HepG2 (cell line): ENCODE measurements around the gene LIM2. TPM values are rescaled to one million over a fixed set of nuclear protein-coding genes. Genes with fewer than 3 reads are reported as not detected.

Experiments used
- ATAC-seq: fragments of 200-7000 bp; cut with Tn5 transposase; 3 replicates; pipeline ENCODE4 v1.9.1; 2020; ENCODE audit warnings: mild to moderate bottlenecking, moderate library complexity
- BruUV-seq: library from RNA; stranded (reverse); fragments of 400-500 nt; replicated peaks from 2 replicates; lab custom pipeline; 2021; lab: Mats Ljungman, UMichigan
- CTCF ChIA-PET: fragments of 300-600 bp; formaldehyde crosslinking; extraction: SDS; loops from one replicate; lab custom pipeline; 2021; ENCODE audit warnings: low total read pairs, inconsistent platforms, low intra/inter-chr PET ratio; lab: Yijun Ruan, JAX
- POLR2A ChIA-PET: fragments of 350-600 bp; sonication (Branson Sonifier 250); formaldehyde crosslinking; loops from one replicate; lab custom pipeline; 2020; ENCODE audit warnings: antibody characterized with exemption, inconsistent platforms; lab: Yijun Ruan, JAX
- DNase-seq: peaks from one replicate; pipeline ENCODE4 v3.0.0-alpha.2; 2015; ENCODE audit warnings: low spot score
- FAIRE-seq: peaks from 3 replicates; lab custom pipeline; 2011; peaks lifted over from hg19 to GRCh38; lab: Jason Lieb, UNC
- H2AFZ ChIP-seq: one replicate; pipeline ENCODE4 v1.6.1; 2011; ENCODE audit warnings: low read length, inconsistent platforms
- H3K27ac ChIP-seq: fragments of 300-600 bp; 3 replicates; pipeline ENCODE4 v1.8.0; 2011; ENCODE audit warnings: mixed run types, mild to moderate bottlenecking, mixed read lengths, low read length, inconsistent platforms; ENCODE audit not compliant: insufficient read depth; ENCODE audit errors: extremely low read length
- H3K27me3 ChIP-seq, 2 experiments: fragments of 200-600 bp in 1 of 2; 2 replicates in 1 of 2; 3 replicates in 1 of 2; pipeline versions ENCODE4 v1.6.0 to v1.8.0; 2011; ENCODE audit warnings: low read length in 2 of 2, mild to moderate bottlenecking in 2 of 2, moderate library complexity in 2 of 2, inconsistent platforms in 1 of 2; ENCODE audit not compliant: insufficient read depth in 2 of 2, control insufficient read depth in 1 of 2
- H3K36me3 ChIP-seq, 2 experiments: fragments of 200-600 bp in 1 of 2; replicated peaks in 1 of 2; 2 replicates in 1 of 2; 3 replicates in 1 of 2; pipeline versions ENCODE4 v1.5.1 to v1.8.0; 2011; ENCODE audit warnings: low read length in 2 of 2, inconsistent platforms in 1 of 2; ENCODE audit not compliant: insufficient read depth in 2 of 2, control insufficient read depth in 1 of 2
- H3K4me1 ChIP-seq: 2 replicates; pipeline ENCODE4 v1.5.1; 2012; ENCODE audit warnings: low read length, inconsistent platforms; ENCODE audit not compliant: insufficient read depth
- H3K4me2 ChIP-seq: 2 replicates; pipeline ENCODE4 v1.6.0; 2011; ENCODE audit warnings: low read depth, low read length, inconsistent platforms
- H3K4me3 ChIP-seq, 3 experiments: fragments of 200-600 bp in 1 of 3; sonication (generic), shearing (Covaris generic) in 1 of 3; replicated peaks in 1 of 3; 2 replicates each; pipeline ENCODE4 v1.5.1; 2011 to 2016; ENCODE audit warnings: low read length in 3 of 3, inconsistent platforms in 2 of 3, low read depth in 2 of 3, mild to moderate bottlenecking in 2 of 3, control low read depth in 1 of 3, mixed read lengths in 1 of 3; ENCODE audit not compliant: insufficient read depth in 1 of 3
- H3K79me2 ChIP-seq: one replicate; pipeline ENCODE4 v1.6.1; 2011; ENCODE audit warnings: low read length, inconsistent platforms; ENCODE audit not compliant: insufficient read depth
- H3K9ac ChIP-seq: 2 replicates; pipeline ENCODE4 v1.6.0; 2011; ENCODE audit warnings: mild to moderate bottlenecking, low read depth, low read length, inconsistent platforms; ENCODE audit not compliant: insufficient read depth
- H3K9me3 ChIP-seq: 2 replicates; pipeline ENCODE4 v1.5.1; 2012; ENCODE audit warnings: mild to moderate bottlenecking, low read length
- H4K20me1 ChIP-seq: 2 replicates; pipeline ENCODE4 v1.6.0; 2011; ENCODE audit warnings: inconsistent platforms, mild to moderate bottlenecking, low read length, moderate library complexity; ENCODE audit not compliant: insufficient read depth
- ARNTL ChIP-seq: sonication (generic); formaldehyde crosslinking; IDR thresholded peaks from 2 replicates; pipeline ENCODE4 v1.4.0; 2020; ENCODE audit warnings: mild to moderate bottlenecking, missing genetic modification reagents
- CSRNP1 ChIP-seq: sonication (generic); formaldehyde crosslinking; IDR thresholded peaks from 2 replicates; pipeline ENCODE4 v1.8.1; 2023; ENCODE audit warnings: mild to moderate bottlenecking, missing genetic modification reagents
- DNMT3B ChIP-seq: conservative IDR thresholded peaks from 2 replicates; pipeline ENCODE4 v1.6.1; 2016; ENCODE audit warnings: missing biosample characterization, control low read depth
- HMG20B ChIP-seq: conservative IDR thresholded peaks from 2 replicates; pipeline ENCODE4 v1.6.1; 2016; ENCODE audit warnings: missing genetic modification reagents, missing compliant biosample characterization
- NRL ChIP-seq: sonication (generic); formaldehyde crosslinking; IDR thresholded peaks from 2 replicates; pipeline ENCODE4 v1.5.0; 2020; ENCODE audit warnings: missing genetic modification reagents, mild to moderate bottlenecking, moderate library complexity, borderline replicate concordance
- RXRA ChIP-seq: sonication (generic); formaldehyde crosslinking; IDR thresholded peaks from 2 replicates; pipeline ENCODE4 v1.5.1; 2020; ENCODE audit warnings: missing genetic modification reagents
- SMARCC2 ChIP-seq: fragments of 450-650 bp; IDR thresholded peaks from 2 replicates; pipeline ENCODE4 v1.6.1; 2017; ENCODE audit warnings: antibody characterized with exemption, mild to moderate bottlenecking
- SMYD3 ChIP-seq: sonication (generic); formaldehyde crosslinking; IDR thresholded peaks from 2 replicates; pipeline ENCODE4 v1.8.1; 2023; ENCODE audit warnings: mild to moderate bottlenecking, missing genetic modification reagents
- TAF15 ChIP-seq: fragments of 200-400 bp; formaldehyde crosslinking; IDR thresholded peaks from one replicate; pipeline ENCODE4 v1.6.1; 2018; ENCODE audit warnings: mild to moderate bottlenecking, low read depth, low read length; ENCODE audit not compliant: poor library complexity, severe bottlenecking
- U2AF2 ChIP-seq: fragments of 200-400 bp; formaldehyde crosslinking; IDR thresholded peaks from 2 replicates; pipeline ENCODE4 v1.6.1; 2017; ENCODE audit warnings: low read depth, mild to moderate bottlenecking, low read length
- YEATS4 ChIP-seq: sonication (generic); formaldehyde crosslinking; IDR thresholded peaks from 2 replicates; pipeline ENCODE4 v1.4.0; 2020; ENCODE audit warnings: missing genetic modification reagents, borderline replicate concordance
- ZFP90 ChIP-seq: sonication (generic); formaldehyde crosslinking; IDR thresholded peaks from 2 replicates; pipeline ENCODE4 v1.8.0; 2022; ENCODE audit warnings: missing genetic modification reagents, mild to moderate bottlenecking, inconsistent platforms, borderline replicate concordance
- ZIK1 ChIP-seq: sonication (generic); formaldehyde crosslinking; IDR thresholded peaks from 2 replicates; pipeline ENCODE4 v1.5.0; 2020; ENCODE audit warnings: mild to moderate bottlenecking, low read depth, missing genetic modification reagents, borderline replicate concordance
- ZNF251 ChIP-seq: sonication (generic); formaldehyde crosslinking; IDR thresholded peaks from 2 replicates; pipeline ENCODE4 v1.9.0; 2021; ENCODE audit warnings: mild to moderate bottlenecking, missing genetic modification reagents
- ZNF747 ChIP-seq: sonication (generic); formaldehyde crosslinking; IDR thresholded peaks from 2 replicates; pipeline ENCODE4 v1.8.1; 2023; ENCODE audit warnings: missing genetic modification reagents, mild to moderate bottlenecking, borderline replicate concordance
- ZNF891 ChIP-seq: sonication (generic); formaldehyde crosslinking; IDR thresholded peaks from 2 replicates; pipeline ENCODE4 v1.5.0; 2020; ENCODE audit warnings: mild to moderate bottlenecking, missing genetic modification reagents
- ZUFSP ChIP-seq: sonication (generic); formaldehyde crosslinking; IDR thresholded peaks from 2 replicates; pipeline ENCODE4 v1.9.0; 2021; ENCODE audit warnings: missing genetic modification reagents, mild to moderate bottlenecking, borderline replicate concordance
- WGBS: methylation state at CpG from one replicate; pipeline ENCODE4 v1.1.6; 2017; ENCODE audit warnings: low lambda C conversion rate; 5-methylcytosine and 5-hydroxymethylcytosine counted together
- in situ Hi-C: cut with HindIII; loops from 2 replicates; pipeline ENCODE4 v1.10.0; 2017; ENCODE audit warnings: low pct_unique_long_range_greater_than_20kb; ENCODE audit not compliant: extremely low pct_ligation_motif_present
- intact Hi-C: fragments of 100-400 bp; cut with micrococcal nuclease; formaldehyde crosslinking; loops from one replicate; pipeline ENCODE4 v1.10.0; 2022; ENCODE audit not compliant: unreplicated experiment
- polyA plus RNA-seq, 8 experiments: library from polyadenylated mRNA; depleted of rRNA in 3 of 8; stranded (reverse) in 7 of 8; unstranded in 1 of 8; fragments of >200 nt; fragmentation: Illumina TruSeq in 4 of 8; extraction: Trizol in 4 of 8; gene quantifications; 2 replicates each; pipeline versions ENCODE4 v1.2.1 to v1.2.3, GENCODE V29; 2011 to 2016; ENCODE audit warnings: low read depth in 4 of 8, missing spikeins in 1 of 8, mixed read lengths in 1 of 8; ENCODE audit not compliant: insufficient read depth in 1 of 8
- total RNA-seq, 5 experiments: library from RNA; depleted of rRNA; stranded (reverse); fragments of >200 nt; fragmentation: Illumina TruSeq; extraction: Trizol; gene quantifications; 2 replicates each; pipeline ENCODE4 v1.2.3, GENCODE V29; 2016; ENCODE audit warnings: low read depth in 1 of 5

Gene LIM2
- total and polyA plus RNA-seq, 2 of the 13 experiments (the other 11 are each of a cell fraction or from before 2014, with no cell fraction given) = 1.3 TPM; not detected in 1

GRCh38 chr19:51387924-51388389, at the start of gene LIM2 (continued):
- TF ChIP-seq ZUFSP (CRISPR knock-in tag) = no peak
- TF ChIP-seq YEATS4 (CRISPR knock-in tag) = no peak
- 0 out of 2 replicates have a peak, but pooled peaks have one; percentile 11 for TF ChIP-seq ZNF891 (CRISPR knock-in tag)
- no peak for TF ChIP-seq ZIK1
- no peak for TF ChIP-seq DNMT3B (CRISPR knock-in tag)
- TF ChIP-seq ZNF747 (CRISPR knock-in tag) = no peak
- peak; percentile 57; the same call in 1 of the 2 replicates for TF ChIP-seq RXRA
- no peak for TF ChIP-seq CSRNP1

- H3K9ac ChIP-seq = no peak overlapping the region
- H3K4me3 ChIP-seq = no peak overlapping the region
- no peak for TF ChIP-seq NRL (CRISPR knock-in tag)
- no peak for TF ChIP-seq ZNF251 (CRISPR knock-in tag)
- TF ChIP-seq TAF15 = no peak
- TF ChIP-seq U2AF2 = no peak
- no peak for TF ChIP-seq ARNTL
- no peak for TF ChIP-seq SMARCC2
- no peak for TF ChIP-seq ZFP90 (CRISPR knock-in tag)
- no peak for TF ChIP-seq HMG20B (CRISPR knock-in tag)
- no peak for TF ChIP-seq SMYD3
- no TSS peak for BruUV-seq
- 4% methylated on average over 1 of the region's 1 CpG for WGBS
- no peaks in the 10 kb centered on the region for H3K79me2 ChIP-seq
- ATAC-seq = no peak
- FAIRE-seq = no peak
- no peak overlapping the region for H2AFZ ChIP-seq
- peaks cover 0 to 1% of the 10 kb centered on the region in 2 experiments; a peak in 2 of 5 replicates for H3K27me3 ChIP-seq
- no peaks in the 10 kb centered on the region for H3K9me3 ChIP-seq
- in situ Hi-C loops (no loop called here), intact Hi-C loops (no loop called here)
- no peak overlapping the region for H3K4me2 ChIP-seq
- no peak overlapping the region for H3K27ac ChIP-seq
- H4K20me1 ChIP-seq = no peaks in the 10 kb centered on the region
- no peaks in the 10 kb centered on the region for H3K4me1 ChIP-seq
- H3K36me3 ChIP-seq = no peaks in the 10 kb centered on the region
- ChIA-PET CTCF (no interaction called here), POLR2A (no interaction called here)
- no peak for DNase-seq
Measured at GRCh38 chr19:51434456-51434855, 46.7 kb upstream of the LIM2 start.
